Umbilical cord (tissue), 2 donors: ENCODE data around the gene ITPKB. TPM values are rescaled to one million over a fixed set of nuclear protein-coding genes. Genes with fewer than 3 reads are reported as not detected.
A peak's percentile ranks its signal among the peaks of the same experiment; 100 is the strongest.
"Not testable (repeated sequence)": the region's sequence is repeated elsewhere in the genome, so short reads cannot be mapped to it uniquely, and the experiment has no call there.

Experiments
- DNase-seq: peaks from one replicate; pipeline ENCODE4 v3.0.0-alpha.2; 2015; ENCODE audit warnings: low spot score
- total RNA-seq: library from RNA; depleted of rRNA; stranded (reverse); fragments of >200 nt; gene quantifications from one replicate; pipeline ENCODE4 v1.2.3, GENCODE V29; 2014; ENCODE audit warnings: low replicate concordance; ENCODE audit not compliant: insufficient read depth

The ITPKB gene
- total RNA-seq, 1 donor from 2014 or later = 15.4 TPM

DNA sequence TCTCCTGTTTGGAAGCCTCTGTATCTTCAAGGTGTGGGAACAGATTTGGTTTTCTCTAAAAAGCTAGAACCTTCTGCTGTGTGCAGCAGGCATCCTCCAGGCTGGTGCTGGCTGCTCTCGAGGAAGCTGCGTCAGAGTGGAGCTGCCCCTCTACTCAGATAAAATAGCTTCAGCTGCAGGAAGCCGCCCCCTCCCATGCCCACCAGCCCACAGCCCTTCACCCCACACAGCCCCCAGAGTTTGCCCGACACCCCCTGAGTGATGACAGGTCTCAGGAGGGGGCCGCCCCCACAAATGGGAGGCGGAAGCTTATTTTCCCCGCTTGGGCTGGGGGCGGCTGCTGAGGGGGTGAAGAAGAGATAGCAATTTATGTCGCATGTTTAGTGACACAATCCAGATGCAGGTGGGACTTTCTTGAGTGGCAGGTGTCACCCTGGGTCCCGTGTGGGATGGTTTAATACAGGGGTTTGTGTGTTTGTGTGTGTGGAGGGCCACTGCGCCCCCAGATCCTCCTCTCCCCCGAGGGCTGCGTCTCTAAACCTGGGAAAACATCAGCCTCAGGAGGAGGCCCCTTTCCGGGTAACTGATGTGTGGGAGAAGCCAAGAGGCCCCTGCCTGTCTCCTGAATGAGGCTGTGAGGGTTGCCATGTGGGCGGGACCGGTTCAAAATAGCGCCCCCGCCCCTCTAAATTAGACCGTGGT is 135.1 kb downstream of the ITPKB start:
- no peak for DNase-seq

GRCh38 chr1:226603022-226603857 is 135.8 kb downstream of the ITPKB start:
- DNase-seq = peak; percentile 77

GRCh38 chr1:226602186-226603021 is 136.7 kb downstream of the ITPKB start:
- DNase-seq = peak; percentile 75

- no peak for DNase-seq
Observed at GRCh38 chr1:226601456-226601855, 137.6 kb downstream of the ITPKB start.

DNA sequence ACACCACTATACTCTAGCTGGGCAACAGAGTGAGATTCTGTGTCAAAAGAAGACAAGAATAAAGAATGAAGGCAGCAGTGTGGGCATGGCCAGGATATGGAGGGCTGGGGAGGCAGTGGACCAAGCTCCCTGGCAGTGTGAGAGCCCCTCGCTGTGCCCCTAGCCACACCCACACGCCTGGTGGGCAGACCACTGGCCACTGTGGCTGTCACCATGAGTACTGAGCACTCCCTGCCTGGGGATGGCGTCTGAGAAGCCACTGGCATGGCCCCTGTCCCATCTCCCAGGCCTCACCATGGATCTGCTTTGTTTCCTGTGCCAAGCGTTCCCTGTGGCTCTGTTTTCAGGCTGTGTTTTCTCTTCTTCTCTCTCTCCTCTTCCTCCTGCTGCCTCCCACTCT is 138.8 kb downstream of the ITPKB start:
- DNase-seq = no peak

GRCh38 chr1:226599636-226600238 is 139.3 kb downstream of the ITPKB start:
- DNase-seq = no peak

- DNase-seq = not testable (repeated sequence)
Observed at GRCh38 chr1:226598955-226599354, 140.1 kb downstream of the ITPKB start.

- no peak for DNase-seq
Observed at GRCh38 chr1:226598455-226598849, 140.6 kb downstream of the ITPKB start.

GRCh38 chr1:226597616-226598454 is 141.2 kb downstream of the ITPKB start:
- no peak for DNase-seq

GRCh38 chr1:226596531-226597165 is 142.4 kb downstream of the ITPKB start:
- DNase-seq = no peak

GRCh38 chr1:226593541-226593940 is 145.5 kb downstream of the ITPKB start:
- DNase-seq = no peak

GRCh38 chr1:226590614-226591013 is 148.5 kb downstream of the ITPKB start:
- DNase-seq = no peak

DNA sequence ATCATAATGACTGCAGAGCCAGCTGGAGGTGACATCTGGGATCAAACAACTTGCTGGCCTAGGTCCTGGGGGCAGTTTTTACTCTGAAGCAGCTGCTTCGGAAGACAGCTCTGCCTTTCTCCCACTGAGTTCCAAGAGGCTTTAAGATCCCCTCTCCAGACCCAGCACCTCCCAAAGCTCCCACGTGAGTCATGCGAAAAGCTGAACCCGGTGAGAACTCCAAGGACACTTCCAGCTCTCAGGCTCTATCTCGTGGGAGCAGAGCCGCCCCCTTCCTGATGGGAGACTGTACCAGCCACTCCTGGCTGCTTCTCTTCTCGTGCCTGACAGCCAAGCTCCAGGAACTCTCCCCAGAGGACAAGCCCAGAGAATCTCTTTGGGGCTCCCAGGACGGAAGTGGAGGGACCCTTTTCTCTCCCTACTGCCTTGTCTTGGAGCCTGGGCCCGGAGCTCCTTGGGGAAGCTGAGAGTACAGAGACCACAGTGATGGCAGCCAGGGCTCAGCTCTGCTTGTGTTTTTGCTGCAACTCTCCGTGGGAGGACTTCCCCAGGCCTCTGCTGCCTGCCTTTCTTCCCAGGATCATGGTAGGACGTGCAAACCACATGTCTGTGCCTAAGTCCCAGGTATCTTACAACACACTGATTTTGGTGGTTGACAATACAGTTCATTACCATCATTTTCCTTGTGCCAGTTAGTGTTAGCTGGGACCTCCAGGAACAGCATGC is 149.9 kb downstream of the ITPKB start:
- DNase-seq = peak; percentile 82

GRCh38 chr1:226588484-226588883 is 150.6 kb downstream of the ITPKB start:
- DNase-seq = peak; percentile 28

DNA sequence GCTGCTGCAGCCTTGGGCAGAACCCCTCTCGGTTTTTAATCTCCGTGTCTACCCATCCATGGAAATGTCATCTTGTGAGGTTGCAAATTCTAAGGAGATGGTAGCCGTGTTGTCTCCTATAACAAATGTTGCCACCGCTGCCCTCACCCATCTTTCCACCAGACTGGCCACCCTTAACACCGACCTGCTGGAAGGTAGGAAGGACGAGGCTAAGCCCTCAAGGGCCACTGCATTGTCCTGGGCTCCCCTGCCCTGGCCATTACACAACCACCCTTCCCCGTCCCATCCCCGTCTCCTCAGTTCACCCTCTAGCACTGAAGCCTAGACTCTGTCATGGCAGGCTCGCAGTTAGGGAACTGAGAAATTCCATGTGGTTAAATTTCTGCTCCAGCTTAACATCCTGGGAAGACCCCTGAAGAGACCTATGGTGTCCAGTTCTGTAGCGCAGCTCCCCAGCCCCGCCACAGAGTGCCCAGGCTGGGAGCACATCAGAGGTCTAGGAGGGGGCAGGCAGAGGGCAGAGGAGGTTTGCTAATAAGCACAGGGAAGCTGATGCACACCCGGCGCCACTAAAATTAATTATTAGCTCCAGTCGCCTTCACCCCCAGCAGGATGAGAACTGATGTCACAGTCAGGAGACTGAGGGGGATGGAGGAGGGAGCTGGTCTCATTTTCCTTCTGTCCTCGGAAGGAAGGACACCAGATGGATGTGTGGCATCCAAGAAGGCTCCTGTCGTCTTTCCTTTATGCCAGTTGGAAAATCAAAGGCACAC is 152.2 kb downstream of the ITPKB start:
- no peak for DNase-seq

DNA sequence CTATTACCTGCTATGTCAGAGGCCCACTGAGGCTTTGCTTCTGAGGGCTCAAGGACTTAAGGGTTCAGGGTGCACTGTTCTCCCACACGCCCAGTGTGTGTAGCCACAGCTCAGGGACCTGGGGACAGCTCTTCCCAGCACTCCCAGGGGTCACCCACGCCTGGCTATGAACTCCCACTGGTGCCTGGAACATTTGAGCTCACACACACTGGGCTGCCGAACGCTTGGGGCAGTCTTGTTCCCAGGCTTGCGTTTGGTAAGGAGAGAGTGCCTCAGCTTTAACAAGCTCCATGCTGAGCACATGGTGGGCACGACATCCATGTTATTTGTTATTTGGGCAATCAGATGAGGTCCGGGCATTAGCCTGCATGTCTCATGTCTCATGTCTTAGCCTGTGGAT is 153.0 kb downstream of the ITPKB start:
- no peak for DNase-seq

DNA sequence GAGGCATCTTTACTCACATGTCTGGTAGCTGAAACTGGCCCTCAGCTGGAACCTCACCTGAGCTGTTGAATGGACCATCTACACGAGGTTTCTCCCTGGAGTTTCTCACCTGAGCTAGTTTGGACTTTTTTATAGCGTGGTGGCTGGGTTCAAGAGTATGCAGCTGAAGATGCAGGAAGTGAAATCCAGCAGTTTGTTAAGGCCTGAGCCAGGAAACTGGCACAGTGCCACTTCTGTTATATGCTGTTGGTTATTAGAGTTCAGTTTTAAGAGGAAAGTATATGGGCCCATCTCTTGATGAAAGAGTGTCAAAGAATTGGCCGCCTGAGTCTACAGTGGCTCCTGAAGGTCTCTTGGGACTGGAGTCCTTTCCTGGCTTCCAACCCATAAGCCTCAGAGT is 154.9 kb downstream of the ITPKB start:
- DNase-seq = no peak

DNA sequence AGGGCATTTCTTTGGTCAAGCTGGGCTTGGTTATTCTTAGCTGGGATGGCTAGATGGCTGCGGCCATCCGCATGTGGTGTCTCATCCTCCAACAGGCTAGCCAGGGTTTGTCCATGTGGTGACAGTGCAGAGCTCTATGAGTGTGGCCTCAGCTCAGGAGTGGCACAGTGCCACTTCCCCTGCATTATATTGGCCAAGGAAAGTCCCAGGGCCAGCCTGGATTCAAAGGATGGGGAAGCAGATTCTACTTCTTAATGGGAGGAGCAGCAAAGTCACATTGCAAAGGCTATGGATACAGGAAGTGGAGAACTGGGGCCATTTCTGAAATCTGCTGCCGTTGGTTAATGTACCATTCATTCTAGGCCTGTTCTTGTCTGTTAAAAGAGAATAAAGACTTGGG is 156.1 kb downstream of the ITPKB start:
- no peak for DNase-seq
